CD4-positive, alpha-beta T cell treated with Interferon gamma for 1 hour (primary cell): ENCODE measurements around the gene MRTFB.
A peak's percentile ranks its signal among the peaks of the same experiment; 100 is the strongest.

Source experiments
- DNase-seq: peaks from one replicate; pipeline ENCODE4 v3.0.0-alpha.2; 2020

The MRTFB gene

GRCh38 chr16:14244196-14245010 is 173.3 kb downstream of the MRTFB start:
- no peak for DNase-seq

- DNase-seq, result no peak
These were observed 177.7 kb downstream of the MRTFB start for GRCh38 chr16:14248791-14249190.

GRCh38 chr16:14249291-14250032 is 178.3 kb downstream of the MRTFB start:
- peak; percentile 13 for DNase-seq

GRCh38 chr16:14251419-14251818 is 180.3 kb downstream of the MRTFB start:
- no peak for DNase-seq

- no peak for DNase-seq
These were observed 181.7 kb downstream of the MRTFB start for GRCh38 chr16:14252860-14253259.

GRCh38 chr16:14263011-14263410 is 191.9 kb downstream of the MRTFB start:
- DNase-seq, result no peak

GRCh38 chr16:14263769-14264168 is 192.7 kb downstream of the MRTFB start:
- DNase-seq, result no peak

GRCh38 chr16:14264327-14264943 is 193.3 kb downstream of the MRTFB start:
- no peak for DNase-seq

GRCh38 chr16:14268073-14268472 is 197.0 kb downstream of the MRTFB start:
- DNase-seq, result no peak

- no peak for DNase-seq
These were observed 204.8 kb downstream of the MRTFB start for GRCh38 chr16:14275934-14276333.

- no peak for DNase-seq
These were observed 207.6 kb downstream of the MRTFB start for GRCh38 chr16:14278749-14279148.

- no peak for DNase-seq
These were observed 209.4 kb downstream of the MRTFB start for GRCh38 chr16:14280541-14280940.

GRCh38 chr16:14283786-14284185 is 212.7 kb downstream of the MRTFB start:
- DNase-seq, result no peak

GRCh38 chr16:14284371-14284770 is 213.3 kb downstream of the MRTFB start:
- DNase-seq, result no peak

GRCh38 chr16:14284930-14285512 is 213.9 kb downstream of the MRTFB start:
- DNase-seq, result no peak

GRCh38 chr16:14285513-14286367 is 214.6 kb downstream of the MRTFB start:
- DNase-seq, result peak; percentile 94

- peak; percentile 30 for DNase-seq
These were observed 215.5 kb downstream of the MRTFB start for GRCh38 chr16:14286368-14287230.

GRCh38 chr16:14289692-14290340 is 218.7 kb downstream of the MRTFB start:
- no peak for DNase-seq

- DNase-seq, result no peak
These were observed 220.2 kb downstream of the MRTFB start for GRCh38 chr16:14291286-14291685.

GRCh38 chr16:14292051-14292825 is 221.1 kb downstream of the MRTFB start:
- DNase-seq, result no peak
